Stimulated activated CD4-positive, alpha-beta T cell treated with anti-CD3 and anti-CD28 coated beads, Interleukin-15, amount 100 ng/mL, for 1 hour (primary cell): Measurements from ENCODE around the gene NPFFR1.
A peak's percentile ranks its signal among the peaks of the same experiment; 100 is the strongest.
"Not testable (repeated sequence)": the region's sequence is repeated elsewhere in the genome, so short reads cannot be mapped to it uniquely, and the experiment has no call there.

Source experiments
- DNase-seq, 2 donors: peaks; one replicate each; pipeline ENCODE4 v3.0.0-alpha.2; 2020; ENCODE audit warnings: low read depth in 1 of 2, low spot score in 1 of 2

NPFFR1 gene

DNA sequence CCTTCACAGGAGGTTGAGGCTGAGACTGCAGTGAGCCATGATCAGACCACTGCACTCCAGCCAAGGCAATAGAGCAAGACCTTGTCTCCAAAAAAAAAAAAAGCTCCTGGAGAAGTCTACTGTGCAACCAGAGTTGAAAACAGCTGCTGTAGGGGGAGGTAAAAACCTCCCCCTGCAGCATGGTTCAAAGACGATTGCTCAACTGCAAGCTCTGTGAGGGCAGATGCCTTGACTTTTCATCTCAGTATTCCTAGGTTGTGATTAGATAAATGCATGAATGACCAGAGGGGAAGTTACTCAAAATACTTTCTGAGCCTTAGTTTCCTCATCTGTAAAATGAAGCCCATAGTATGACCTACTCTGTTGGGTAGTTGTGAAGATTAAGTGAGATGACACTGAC, 25.6 kb downstream of the NPFFR1 start:
- DNase-seq, result no peak

DNA sequence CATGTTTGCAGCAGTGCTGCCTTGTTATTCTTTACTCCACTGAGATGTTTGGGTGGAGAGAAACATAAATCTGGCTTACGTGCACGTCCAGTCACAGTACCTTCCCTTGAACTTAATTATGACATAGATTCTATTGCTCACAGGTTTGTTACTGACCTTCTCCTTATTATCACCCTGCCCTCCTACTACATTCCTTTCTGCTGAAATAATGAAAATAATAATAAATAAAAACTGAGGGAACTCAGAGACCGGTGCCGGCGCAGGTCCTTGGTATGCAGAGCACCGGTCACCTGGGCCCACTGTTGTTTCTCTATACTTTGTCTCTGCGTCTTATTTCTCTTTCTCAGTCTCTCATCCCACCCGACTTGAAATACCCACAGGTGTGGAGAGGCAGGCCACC, 26.0 kb downstream of the NPFFR1 start:
- DNase-seq, result not testable (repeated sequence)

DNA sequence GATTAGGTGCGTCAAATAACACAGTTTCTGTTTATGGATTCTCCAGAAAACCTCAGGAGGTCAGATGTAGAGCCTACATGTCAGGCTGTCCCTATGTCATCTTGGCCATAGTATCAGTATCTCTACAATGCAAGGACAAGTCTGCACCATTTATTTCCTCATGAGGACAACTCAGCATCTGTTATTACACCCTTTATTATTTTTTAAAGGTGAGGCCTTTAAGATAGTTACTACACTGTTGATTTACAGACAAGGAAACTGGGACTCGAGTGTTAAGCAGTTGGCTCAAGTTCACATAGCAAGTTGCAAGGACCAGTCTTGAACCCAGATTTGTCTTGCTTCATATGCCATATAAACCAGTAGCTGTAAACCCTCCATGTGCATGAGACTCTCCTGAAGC, 27.3 kb downstream of the NPFFR1 start:
- no peak for DNase-seq

DNA sequence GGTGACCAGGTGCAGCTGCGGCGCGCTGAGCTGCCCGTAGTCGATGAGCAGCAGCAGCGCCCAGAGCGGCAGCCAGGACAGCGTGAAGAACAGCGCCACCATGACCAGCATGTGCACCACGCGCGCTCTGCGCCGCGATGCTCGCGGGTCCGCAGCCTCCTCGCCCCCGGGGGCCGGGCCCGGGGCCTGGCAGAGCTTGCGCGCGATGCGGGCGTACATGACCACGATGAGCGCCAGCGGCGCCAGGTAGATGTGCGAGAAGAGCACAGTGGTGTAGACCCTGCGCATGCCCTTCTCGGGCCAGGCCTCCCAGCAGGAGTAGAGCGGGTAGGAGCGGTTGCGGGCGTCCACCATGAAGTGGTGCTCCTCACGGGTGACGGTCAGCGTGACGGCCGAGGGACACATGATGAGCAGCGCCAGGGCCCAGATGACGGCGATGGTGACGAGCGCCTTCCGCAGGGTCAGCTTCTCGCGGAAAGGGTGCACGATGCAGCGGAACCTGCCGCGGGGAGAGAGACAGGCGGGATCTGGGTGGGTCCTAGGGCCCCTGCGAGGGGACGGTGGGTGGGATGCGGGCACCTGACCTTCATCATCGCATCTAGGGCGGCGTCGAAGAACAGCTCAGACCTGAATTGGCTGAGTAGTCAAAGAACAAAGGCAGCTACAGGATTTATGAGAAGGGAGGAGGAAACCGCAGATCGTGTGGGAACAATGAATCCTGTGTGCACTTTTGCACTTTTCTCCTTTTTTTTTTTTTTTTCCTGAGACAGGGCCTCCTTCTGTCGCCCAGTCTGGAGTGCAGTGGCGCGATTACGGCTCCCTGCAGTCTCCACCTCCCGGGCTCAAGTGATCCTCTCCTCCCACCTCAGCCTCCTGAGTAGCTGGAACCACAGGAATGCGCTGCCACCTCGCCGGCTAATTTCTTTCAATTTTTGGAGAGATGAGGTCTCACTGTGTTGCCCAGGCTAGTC, 28.2 kb downstream of the NPFFR1 start:
- no peak for DNase-seq

DNA sequence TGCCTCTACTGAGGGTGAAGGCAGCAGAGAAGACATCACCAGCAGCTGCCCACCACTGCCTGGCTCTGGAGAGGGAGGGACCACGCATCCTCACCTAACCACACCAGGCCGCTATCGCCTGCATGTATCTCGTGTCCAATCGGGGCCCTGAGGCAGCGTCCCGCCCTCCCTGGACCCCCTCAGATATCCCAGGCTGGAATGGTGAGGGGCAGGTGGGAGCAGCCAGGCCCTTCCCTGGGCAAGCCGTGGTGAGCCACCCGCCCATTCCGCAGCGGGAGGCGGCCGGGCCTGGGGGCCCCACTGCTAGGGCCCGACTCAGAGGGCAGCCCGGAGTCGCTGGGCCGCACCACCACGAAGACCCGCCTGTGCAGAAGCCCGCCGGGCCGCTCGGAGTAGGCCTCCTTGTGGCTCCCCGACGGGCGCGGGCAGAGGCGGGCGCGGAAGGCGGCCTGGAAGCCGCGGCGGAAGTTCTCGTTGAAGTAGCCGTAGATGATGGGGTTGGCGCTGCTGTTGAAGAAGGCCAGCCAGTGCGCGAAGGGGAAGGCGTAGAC, 29.0 kb downstream of the NPFFR1 start:
- no peak for DNase-seq

DNA sequence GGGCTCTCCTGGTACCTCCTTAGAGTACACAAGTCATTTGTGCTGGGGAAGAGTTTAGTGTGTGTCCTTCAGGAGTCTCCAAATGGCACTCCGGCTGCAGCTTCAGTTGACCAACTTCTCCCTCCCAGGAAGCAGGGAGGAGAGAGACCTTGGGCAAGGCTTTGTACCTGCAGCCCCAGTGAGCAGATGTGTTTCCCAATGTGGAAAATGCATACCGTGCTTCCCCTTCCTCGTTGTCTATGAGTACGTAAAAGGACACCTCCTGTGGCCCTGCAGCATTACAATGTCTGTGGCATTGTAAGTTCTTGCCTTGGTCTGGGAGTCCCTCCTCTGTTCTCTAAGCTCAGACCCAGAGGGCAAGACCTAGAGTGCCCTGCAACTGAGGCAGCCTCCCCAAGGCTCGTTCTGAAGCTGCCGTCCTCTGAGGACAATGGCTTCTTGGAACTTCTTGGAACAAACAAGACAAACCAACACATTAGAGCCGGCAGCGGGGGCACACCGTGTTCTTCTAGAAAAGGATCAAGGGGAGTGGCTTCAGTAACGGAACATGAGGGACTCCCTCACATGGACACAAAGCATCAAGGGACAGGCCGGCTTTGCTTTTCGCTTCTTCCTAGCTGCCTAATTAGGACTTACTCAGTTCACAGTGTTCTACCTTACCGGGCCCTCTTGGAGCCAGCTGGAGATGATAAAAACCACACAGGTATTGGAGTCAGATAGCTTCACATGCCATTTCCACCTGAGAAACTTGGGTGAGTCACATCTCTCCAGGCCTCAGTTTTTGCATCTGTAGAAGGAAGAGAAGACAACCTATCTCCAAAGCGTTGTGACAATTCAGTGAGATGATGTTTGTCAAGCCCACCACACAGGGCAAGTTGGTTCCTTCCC, 29.7 kb downstream of the NPFFR1 start:
- DNase-seq, result no peak

DNA sequence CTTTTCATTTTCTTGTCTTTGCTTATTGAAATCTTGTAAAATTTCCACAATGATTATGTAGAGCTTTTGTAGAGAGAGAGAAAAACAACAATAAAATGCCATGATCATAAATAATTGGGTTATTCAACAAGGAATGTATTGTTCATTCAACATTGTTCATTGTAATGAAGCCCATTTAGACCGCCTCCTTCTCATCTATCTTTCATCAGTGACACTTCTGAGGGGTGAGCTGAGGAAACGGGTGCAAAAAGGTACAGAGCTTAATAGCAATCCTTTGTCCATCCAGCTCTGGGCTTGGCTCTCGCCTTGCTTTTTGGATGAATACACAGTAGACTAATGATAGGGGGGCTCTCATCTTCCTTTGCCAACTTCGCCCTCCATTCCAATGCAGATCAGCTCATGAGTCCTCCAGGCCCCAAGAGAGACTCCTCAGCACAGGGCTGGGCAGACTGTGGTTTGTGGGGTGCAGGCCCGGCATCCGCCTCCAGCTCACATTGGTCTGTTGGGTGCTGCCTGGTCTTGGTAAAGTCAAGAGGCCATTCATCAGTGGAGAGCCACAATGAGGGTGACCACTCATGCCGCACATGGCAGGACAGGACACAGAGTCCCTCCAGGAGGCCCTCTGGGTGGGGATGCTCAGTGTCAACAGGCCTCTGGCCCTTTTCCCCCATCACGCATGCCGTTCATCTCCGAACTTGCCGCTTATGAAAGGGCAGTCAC, 32.7 kb downstream of the NPFFR1 start:
- DNase-seq, result no peak

DNA sequence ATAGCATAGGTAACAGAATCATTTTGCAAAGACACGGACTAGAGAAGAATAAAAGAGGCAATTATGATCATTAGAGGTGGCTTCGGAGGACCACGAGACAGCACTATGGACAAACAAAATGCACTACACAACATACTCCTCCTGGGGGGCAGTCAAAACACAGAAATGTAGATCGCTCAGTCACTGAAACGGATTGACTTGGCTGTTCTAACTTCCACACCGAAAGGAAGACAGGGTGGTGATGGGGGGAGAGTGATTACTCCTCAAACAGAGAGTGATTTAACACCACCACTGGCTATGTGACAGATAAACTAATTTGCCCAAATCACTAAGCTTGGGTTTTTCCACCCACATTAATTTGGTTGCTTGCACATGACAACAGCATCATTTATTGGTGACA, 36.4 kb downstream of the NPFFR1 start:
- DNase-seq, result no peak

DNA sequence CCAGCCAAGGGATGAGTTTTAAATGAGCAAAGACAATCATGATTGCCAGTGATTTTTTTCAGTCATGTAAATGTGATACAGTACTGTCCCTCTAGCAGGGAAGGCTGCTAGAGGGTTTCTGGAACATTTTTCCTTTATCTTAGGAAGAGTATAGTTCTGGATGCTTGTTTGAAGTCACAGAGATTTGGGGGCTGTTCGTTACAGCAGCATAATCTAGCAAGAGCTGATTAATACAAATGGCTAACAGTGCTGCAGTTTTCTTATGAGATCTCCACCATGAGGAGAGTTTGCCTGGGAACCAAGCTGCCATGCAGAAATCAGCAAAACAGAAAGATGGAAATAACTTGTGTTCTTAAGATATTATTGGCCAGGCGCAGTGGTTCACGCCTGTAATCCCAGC, 42.7 kb downstream of the NPFFR1 start:
- no peak for DNase-seq

DNA sequence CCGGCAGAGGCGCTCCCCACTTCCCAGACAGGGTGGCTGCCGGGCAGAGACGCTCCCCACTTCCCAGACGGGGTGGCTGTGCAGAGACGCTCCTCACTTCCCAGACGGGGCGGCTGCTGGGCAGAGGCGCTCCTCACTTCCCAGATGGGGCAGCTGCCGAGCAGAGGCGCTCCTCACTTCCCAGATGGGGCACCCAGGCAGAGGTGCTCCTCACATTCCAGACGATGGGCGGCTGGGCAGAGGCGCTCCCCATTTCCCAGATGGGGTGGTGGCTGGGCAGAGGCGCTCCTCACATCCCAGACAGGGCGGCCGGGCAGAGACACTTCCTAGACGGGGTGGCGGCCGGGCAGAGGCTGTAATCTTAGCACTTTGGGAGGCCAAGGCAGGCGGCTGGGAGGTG, 43.8 kb downstream of the NPFFR1 start:
- not testable (repeated sequence) for DNase-seq

DNA sequence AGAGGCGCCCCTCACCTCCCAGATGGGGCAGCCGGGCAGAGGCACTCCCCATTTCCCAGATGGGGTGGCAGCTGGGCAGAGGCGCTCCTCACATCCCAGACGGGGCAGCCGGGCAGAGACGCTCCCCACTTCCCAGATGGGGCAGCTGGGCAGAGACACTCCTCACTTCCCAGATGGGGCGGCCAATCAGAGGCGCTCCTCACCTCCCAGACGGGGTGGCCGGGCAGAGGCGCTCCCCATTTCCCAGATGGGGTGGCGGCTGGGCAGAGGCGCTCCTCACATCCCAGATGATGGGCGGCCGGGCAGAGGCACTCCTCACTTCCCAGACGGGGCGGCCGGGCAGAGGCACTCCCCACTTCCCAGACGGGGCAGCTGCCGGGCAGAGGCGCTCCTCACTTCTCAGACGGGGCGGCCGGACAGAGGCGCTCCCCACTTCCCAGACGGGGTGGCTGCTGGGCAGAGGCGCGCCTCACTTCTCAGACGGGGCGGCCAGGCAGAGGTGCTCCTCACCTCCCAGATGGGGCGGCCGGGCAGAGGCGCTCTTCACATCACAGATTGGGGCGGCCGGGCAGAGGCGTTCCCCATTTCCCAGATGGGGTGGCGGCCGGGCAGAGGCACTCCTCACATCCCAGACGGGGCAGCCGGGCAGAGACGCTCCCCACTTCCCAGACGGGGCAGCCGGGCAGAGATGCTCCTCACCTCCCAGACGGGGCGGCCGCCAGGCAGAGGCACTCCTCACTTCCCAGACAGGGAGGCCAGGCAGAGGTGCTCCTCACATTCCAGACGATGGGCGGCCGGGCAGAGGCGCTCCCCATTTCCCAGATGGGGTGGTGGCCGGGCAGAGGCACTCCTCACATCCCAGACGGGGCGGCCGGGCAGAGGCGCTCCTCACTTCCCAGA, 44.5 kb downstream of the NPFFR1 start:
- DNase-seq, result not testable (repeated sequence)

DNA sequence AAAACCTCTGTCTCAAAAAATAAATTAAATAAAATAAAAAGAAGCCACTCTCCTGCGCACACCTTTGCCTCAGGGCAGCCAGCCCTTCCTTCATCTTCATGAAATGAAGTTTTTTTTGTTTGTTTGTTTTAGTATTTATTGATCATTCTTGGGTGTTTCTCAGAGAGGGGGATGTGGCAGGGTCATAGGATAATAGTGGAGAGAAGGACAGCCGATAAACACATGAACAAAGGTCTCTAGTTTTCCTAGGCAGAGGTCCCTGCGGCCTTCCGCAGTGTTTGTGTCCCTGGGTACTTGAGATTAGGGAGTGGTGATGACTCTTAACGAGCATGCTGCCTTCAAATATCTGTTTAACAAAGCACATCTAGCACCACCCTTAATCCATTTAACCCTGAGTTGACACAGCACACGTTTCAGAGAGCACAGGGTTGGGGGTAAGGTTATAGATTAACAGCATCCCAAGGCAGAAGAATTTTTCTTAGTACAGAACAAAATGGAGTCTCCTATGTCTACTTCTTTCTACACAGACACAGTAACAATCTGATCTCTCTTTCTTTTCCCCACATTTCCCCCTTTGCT, 45.8 kb downstream of the NPFFR1 start:
- not testable (repeated sequence) for DNase-seq

DNA sequence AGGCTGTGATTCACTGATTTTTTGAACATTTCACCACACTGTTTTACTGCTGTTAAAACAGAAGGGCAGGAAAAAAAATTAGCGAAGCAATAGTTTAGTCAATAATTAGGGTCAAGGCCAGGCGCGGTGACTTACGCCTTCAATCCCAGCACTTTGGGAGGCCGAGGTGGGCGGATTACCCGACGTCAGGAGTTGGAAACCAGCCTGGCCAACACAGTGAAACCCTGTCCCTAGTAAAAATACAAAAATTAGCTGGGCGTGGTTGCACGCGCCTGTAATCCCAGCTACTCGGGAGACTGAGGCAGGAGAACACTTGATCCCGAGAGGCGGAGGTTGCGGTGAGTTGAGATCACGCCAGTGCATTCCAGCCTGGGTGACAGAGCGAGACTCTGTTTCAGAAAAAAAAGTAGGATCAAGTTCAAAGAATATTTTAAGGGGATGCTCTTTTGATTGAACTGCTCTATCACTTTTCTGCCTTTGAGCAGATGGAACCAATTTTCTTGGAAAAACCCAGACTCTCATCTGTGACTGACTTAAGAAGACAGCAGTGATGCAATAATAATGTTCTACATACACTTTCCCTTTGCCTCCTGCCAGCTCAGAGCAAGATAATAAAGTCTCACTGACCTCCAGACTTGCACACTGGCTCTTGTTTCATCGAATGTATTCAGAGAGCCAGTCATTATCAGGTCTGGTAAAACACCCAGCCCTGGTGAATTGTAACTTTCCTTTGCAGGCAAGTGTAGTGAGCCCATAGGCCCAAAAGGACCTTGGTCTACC, 48.9 kb downstream of the NPFFR1 start:
- no peak for DNase-seq

DNA sequence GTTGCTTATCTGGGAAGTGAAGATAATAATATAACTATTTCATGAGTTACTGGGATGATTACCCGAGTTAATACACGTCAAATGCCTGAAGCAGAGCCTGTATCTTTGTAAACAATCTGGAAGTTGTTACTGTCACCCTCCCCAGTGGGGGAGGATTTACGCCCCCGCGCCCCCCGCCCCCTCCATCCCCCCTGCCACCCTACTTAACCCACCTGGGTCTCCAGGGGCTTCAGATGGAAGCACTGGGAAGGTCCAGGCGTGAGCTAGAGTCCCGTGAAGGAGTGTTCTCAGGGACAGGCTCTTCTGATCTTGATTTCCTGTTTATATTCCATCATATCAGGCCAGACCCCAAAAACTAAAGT, 49.9 kb downstream of the NPFFR1 start:
- DNase-seq, result no peak

DNA sequence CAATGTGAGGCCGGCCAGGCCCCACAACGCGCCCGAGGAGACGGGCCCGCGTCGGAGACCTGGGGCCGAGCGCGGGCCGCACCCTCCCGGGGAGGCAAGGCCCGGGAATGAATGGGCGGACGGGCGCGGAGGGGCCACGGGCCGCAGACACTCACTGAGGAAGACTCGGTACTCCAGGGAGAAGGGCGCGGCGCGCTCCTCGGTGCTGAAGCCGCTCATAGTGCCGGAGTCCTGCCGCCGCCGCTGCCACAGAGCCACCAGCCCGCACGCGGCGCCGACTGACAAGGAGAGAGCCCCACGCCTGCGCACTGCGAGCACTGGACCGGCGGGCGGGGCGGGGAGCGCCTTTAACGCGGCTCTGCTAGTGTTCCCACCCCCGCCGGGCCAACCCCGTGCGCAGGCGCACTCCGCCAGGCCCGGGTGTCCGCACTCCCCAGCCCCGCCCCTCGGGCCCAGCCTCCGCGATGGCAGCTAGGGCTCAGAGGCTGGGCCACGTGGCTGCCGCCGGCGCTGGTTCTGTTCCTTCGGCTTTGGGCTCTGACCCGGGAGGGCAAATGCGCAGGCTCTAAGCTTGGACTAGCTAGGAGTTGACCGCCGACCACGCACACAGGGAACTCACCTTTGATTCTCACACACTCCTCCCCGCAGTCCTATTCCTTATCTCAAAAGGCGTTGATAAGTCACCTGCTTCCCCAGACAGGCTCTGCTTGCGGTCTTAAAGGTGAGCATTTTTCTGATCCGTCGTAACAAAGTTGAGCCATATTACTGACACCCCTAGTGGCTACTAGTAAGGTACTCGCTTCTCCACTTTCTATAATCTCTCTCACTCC, 50.5 kb downstream of the NPFFR1 start, which contains the start of gene PPA1:
Gene PPA1, minus strand, starts transcription at position 321 of the 830 bp plus-strand sequence. Its CDS starts 102 bp downstream, at position 219.
- peak; percentile 99 to 100 for DNase-seq

DNA sequence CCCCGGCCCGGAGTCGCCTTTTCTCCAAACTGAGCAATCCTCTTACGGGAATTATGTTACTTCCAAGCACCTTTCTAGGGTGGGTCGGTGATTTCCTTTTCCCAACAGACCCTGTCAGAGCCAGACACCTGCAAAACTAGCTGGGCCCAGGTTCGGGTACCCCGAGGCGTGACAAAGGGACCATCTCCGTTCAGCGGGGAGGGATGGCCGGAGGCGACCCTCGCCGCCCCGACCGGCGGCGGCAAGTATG, 51.0 kb downstream of the NPFFR1 start:
- no peak for DNase-seq

DNA sequence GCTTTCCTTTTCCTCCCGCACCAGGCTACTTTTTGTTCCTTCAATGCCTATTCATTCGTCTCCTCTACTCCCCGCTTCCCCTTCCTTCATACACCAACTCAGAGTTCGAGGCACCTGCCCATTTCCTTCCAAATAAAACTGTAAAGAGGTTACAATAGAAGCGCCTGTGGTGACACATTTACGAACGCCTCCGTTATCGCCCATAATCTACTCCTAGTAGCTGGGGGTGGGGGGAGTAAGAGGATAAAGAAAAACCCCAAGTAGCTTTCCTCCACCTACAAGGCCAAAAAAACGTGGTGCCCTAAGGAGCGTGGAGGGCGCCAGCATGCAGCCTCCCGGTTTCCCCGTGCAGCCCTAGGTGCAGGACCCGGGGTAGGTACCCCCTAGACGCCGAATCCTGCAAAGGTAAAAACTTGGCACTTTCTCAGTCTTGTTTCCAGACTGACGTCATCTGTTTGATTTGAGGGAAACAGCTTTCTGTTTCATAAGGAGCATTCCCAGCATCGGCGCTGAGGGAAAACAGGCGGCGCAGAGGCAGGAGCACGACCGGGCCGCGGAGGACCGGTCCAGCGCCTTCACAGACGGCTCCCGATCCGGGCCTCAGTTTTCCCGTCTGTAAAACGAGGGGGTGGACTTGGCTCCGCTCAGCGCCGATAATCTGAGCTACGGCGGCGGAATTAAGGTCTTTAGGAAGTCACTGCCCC, 51.5 kb downstream of the NPFFR1 start:
- DNase-seq, result peak in 1 of 2 donors; percentile 28

DNA sequence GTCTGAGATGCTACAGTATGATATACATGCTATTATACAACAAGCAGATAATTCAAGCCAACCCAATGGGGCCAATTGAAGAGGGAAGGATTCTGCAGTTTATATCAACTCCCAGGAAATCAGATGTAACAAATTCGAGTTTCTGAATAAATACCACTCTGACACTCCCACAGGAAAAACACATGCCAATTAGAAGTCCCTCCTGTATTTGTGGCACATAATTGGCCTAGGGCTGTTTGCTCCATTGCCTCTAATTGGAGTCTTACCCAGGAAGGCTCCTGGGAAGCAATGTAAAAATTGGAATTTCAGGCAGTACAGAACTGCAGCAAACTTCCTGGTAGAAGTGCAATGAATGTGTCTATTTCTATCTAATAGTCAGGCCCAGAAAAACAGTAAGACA, 55.3 kb downstream of the NPFFR1 start:
- DNase-seq, result no peak
